ENCODE results near the gene BARX2.

GRCh38 chr11:129346916-129347315, 28.7 kb upstream of the BARX2 start:
- no peak for TF ChIP-seq CTCF (IDR thresholded peaks at IDR 0.05)
- no peak for TF ChIP-seq POLR2AphosphoS5 (IDR thresholded peaks at IDR 0.05)

Data from stomach (tissue), 4 donors.